Duodenal mucosa (tissue), 2 donors: Measurements from ENCODE around the gene ENTHD1.
"Not testable (repeated sequence)": the region's sequence is repeated elsewhere in the genome, so short reads cannot be mapped to it uniquely, and the experiment has no call there.

ENCODE experiments used
- H3K27ac ChIP-seq: one replicate; pipeline ENCODE4 v1.7.0; 2013; ENCODE audit warnings: low read depth, low read length
- H3K27me3 ChIP-seq, 2 donors: one replicate each; pipeline ENCODE4 v1.7.0; 2013; ENCODE audit warnings: low read length in 2 of 2, control low read depth in 1 of 2; ENCODE audit not compliant: insufficient read depth in 2 of 2, control insufficient read depth in 1 of 2
- H3K36me3 ChIP-seq, 2 donors: one replicate each; pipeline ENCODE4 v1.7.0; 2013; ENCODE audit warnings: low read length in 2 of 2, control low read depth in 1 of 2; ENCODE audit not compliant: insufficient read depth in 2 of 2, control insufficient read depth in 1 of 2
- H3K4me1 ChIP-seq, 2 donors: one replicate each; pipeline ENCODE4 v1.7.0; 2013; ENCODE audit warnings: low read length in 2 of 2, control low read depth in 1 of 2; ENCODE audit not compliant: insufficient read depth in 2 of 2, control insufficient read depth in 1 of 2
- H3K4me3 ChIP-seq, 2 donors: one replicate each; pipeline ENCODE4 v1.7.0; 2013; ENCODE audit warnings: low read length in 2 of 2, low read depth in 1 of 2
- H3K9ac ChIP-seq, 2 donors: one replicate each; pipeline ENCODE4 v1.7.0; 2013; ENCODE audit warnings: low read length in 2 of 2, low read depth in 1 of 2
- H3K9me3 ChIP-seq, 2 donors: one replicate each; pipeline ENCODE4 v1.7.0; 2013; ENCODE audit warnings: low read length in 2 of 2, control low read depth in 1 of 2; ENCODE audit not compliant: control insufficient read depth in 1 of 2

The ENTHD1 gene

DNA sequence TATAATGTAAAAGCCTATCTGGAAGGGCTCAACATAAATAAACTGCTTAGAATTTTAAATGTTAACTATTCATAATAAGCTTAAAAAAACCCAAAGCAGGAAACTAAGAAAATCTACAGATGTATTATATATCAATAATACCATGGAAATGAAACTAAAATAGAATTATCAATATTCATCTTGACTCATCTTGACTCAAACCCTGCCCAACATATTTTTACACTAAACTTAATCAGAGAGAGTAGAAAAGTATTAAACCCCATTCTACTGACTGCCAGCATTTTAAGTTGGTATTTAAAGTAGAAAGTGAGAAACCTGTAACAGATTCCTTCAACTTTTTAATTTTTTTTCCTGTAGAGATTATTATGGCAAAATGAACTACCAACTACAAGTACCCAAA is 149.2 kb downstream of the ENTHD1 start:
- Histone ChIP-seq H3K27me3 (peaks cover 0 to 3% of the 10 kb centered on the region in 2 donors), H3K9ac (no peak overlapping the region), H3K9me3 (peaks cover 0 to under 1% of the 10 kb centered on the region in 2 donors), H3K4me3 (no peak overlapping the region), H3K4me1 (no peaks in the 10 kb centered on the region), H3K36me3 (no peaks in the 10 kb centered on the region), H3K27ac (no peak overlapping the region)

DNA sequence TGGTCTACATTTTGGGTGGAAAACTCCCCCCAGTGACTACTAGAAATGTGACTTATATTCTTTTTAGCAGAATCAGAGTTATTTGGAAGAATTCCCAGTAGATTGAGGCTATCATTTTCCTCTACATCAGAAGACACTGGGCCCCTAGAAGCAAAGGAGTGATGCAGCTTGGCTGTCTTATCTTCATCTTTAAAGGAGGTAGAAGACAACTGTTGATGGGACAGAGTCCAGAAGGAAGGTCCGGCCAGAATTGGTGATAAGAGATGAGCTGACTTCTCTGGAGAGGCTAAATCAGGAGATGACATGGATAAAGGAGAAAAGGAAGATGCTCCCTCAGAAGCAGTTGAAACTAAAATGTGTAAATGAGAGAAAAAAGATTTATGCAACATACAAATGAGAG is 149.6 kb downstream of the ENTHD1 start:
- no peaks in the 10 kb centered on the region for H3K36me3 ChIP-seq
- peaks cover 0 to 3% of the 10 kb centered on the region in 2 donors for H3K27me3 ChIP-seq
- H3K4me1 ChIP-seq, result no peaks in the 10 kb centered on the region
- H3K9ac ChIP-seq, result no peak overlapping the region
- peaks cover 0 to 3% of the 10 kb centered on the region in 2 donors for H3K9me3 ChIP-seq
- no peak overlapping the region for H3K4me3 ChIP-seq
- no peak overlapping the region for H3K27ac ChIP-seq

DNA sequence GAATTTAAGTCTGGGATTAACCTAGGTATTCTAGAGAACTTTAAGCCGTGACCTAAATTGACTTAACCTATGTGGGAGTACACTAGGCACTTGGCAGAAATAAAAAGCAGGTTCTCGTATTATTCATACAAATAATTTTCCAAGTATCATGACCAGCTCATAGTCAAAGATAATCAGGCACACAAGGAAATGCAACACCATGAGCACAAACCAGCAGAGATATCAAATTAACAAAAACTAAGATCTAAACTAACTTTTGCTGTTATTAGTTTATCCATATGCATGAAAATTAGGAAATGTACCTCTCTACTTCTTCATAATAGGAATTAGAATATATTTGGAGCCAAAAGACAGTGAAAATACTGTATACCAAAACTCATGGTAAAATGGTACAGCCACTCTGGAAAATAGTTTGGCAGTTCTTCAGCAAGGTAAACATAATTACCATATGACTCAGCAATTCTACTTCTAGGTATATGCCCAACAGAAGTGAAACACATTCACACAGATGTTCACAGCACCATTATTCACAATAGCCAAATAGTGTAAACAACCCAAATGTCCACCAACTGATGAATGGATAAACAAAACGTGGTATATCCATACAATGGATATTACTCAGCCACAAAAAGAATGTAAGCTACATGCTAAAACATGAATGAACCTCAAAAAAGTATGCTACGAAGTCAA is 154.1 kb downstream of the ENTHD1 start:
- H3K27me3 ChIP-seq, result peaks cover 4 to 5% of the 10 kb centered on the region in 2 donors
- no peak overlapping the region for H3K4me3 ChIP-seq
- H3K9ac ChIP-seq, result no peak overlapping the region
- H3K27ac ChIP-seq, result no peak overlapping the region
- no peaks in the 10 kb centered on the region for H3K4me1 ChIP-seq
- peaks cover 0 to 3% of the 10 kb centered on the region in 2 donors for H3K9me3 ChIP-seq
- no peaks in the 10 kb centered on the region for H3K36me3 ChIP-seq

DNA sequence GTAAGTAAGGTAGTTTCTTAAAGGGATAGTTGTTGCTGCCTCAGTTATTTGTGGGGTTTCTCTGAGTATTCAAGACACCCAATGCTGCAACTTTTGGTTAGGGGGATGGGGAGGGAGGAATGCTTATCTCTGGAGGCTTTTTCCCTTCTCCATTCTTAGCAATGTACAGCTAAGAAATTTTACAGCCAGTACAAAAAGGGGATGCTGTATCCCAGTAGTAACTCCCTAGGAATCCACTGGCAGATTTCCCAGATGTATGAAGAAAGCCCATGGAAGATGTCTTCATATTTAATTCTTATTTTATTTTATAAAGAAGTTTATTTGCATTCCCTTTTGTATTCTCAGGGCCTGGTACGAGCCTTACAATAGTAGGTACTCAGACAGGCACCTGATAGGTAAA is 154.8 kb downstream of the ENTHD1 start:
- Histone ChIP-seq H3K9ac (no peak overlapping the region), H3K27me3 (peaks cover 4 to 5% of the 10 kb centered on the region in 2 donors), H3K27ac (no peak overlapping the region)

DNA sequence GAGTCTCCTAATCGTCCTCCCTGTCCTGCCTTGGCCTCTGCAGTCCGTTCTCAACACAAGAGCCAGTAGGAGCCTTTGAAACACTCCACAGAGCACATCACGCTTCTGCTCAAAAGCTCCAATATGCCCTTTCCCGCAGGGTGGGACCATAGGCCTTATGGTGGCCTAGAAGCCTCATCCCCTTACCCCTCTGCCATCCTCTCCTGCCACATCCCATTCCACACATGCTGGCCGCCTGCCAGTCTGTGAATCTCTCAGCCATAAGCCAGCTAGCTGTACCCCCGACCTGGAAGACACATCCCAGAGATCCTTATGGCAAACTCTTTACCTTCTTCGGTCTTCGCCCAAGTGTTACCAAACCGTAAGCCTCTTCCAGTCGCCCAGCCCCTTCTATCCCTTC is 157.8 kb downstream of the ENTHD1 start:
- Histone ChIP-seq H3K27ac (no peak overlapping the region), H3K9ac (no peak overlapping the region), H3K4me1 (no peaks in the 10 kb centered on the region), H3K27me3 (peaks cover 8 to 19% of the 10 kb centered on the region in 2 donors), H3K36me3 (no peaks in the 10 kb centered on the region), H3K4me3 (no peak overlapping the region), H3K9me3 (peaks cover 0 to 3% of the 10 kb centered on the region in 2 donors)

More for the DNA sequence above, 154.8 kb downstream of the ENTHD1 start:
- Histone ChIP-seq H3K4me3 (no peak overlapping the region), H3K4me1 (no peaks in the 10 kb centered on the region), H3K36me3 (no peaks in the 10 kb centered on the region), H3K9me3 (peaks cover 0 to 3% of the 10 kb centered on the region in 2 donors)

DNA sequence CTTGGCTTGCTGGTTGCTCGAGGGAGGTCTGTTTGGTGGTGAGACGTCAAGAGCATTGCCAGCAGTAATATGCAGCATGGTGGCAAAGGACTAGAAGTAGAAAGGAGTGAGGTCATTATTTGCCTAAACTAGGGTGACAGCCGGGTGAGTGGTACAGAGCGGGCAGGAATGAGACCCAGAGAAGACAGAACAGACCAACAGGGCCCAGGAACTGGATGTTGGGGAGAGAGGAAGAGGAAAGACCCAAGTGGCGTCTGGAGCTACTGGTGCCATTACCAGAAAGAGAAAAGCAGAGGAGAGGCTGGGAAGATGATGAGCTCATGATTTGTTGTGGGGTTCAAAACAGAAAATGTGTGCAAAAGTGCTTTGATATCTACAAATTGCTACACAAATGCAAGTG is 158.7 kb downstream of the ENTHD1 start:
- Histone ChIP-seq H3K36me3 (no peaks in the 10 kb centered on the region), H3K27me3 (peaks cover 8 to 19% of the 10 kb centered on the region in 2 donors), H3K9ac (no peak overlapping the region), H3K4me3 (no peak overlapping the region), H3K9me3 (peaks cover 0 to 3% of the 10 kb centered on the region in 2 donors), H3K4me1 (no peaks in the 10 kb centered on the region), H3K27ac (no peak overlapping the region)

DNA sequence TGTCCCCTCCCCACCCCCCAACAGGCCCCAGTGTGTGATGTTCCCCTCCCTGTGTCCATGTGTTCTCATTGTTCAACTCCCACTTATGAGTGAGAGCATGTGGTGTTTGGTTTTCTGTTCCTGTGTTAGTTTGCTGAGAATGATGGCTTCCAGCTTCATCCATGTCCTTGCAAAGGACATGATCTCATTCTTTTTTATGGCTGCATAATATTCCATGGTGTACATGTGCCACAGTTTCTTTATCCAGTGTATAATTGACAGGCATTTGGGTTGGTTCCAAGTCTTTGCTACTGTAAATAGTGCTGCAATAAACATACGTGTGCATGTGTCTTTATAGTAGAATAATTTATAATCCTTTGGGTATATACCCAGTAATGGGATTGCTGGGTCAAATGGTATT is 159.5 kb downstream of the ENTHD1 start:
- H3K27ac ChIP-seq, H3K36me3 ChIP-seq, H3K9ac ChIP-seq, H3K4me3 ChIP-seq, H3K4me1 ChIP-seq, H3K9me3 ChIP-seq: not testable (repeated sequence)
- H3K27me3 ChIP-seq, result peaks cover 8 to 19% of the 10 kb centered on the region in 2 donors

DNA sequence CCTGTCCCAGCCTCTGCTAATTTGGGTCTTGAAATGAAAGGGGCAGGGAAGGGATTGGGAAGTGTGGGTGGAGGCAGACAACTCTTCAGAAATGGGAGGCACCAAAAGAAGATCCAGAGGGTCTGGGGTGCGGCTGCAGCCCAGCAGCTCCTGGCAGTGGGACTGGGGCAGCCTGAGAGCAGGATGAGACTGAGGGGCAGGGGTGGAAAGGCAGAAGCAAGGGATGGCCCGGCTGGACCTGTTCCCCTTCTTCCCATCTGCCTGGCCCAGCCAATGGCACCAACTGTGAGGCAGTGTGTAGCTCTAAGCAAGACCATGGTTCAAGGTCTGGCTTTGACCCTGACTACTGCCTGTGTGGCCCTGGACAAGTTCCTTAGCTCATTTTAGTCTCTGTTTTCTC is 160.4 kb downstream of the ENTHD1 start:
- Histone ChIP-seq H3K9me3 (no peaks in the 10 kb centered on the region), H3K36me3 (no peaks in the 10 kb centered on the region), H3K9ac (no peak overlapping the region), H3K27me3 (peaks cover 8 to 19% of the 10 kb centered on the region in 2 donors), H3K27ac (no peak overlapping the region), H3K4me3 (no peak overlapping the region), H3K4me1 (no peaks in the 10 kb centered on the region)

DNA sequence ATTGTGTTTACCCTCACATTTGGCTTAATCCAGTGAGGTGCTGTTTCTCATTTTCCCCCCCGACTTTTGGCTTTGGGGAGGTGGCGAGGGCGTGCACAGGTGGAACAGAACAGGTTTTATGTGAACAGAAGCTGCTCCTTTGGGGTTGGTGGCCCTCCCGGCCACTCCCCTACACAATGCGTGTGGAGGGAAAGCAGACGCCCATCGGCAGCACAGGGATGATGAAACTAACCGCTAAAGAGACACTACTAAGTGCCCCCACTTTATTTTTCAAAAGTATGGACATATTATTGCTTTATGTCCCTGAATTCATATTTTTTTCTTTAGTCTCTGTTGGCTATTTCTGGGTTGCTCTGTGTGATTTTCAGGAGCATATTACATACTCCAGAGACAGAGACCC is 160.9 kb downstream of the ENTHD1 start:
- H3K9me3 ChIP-seq, result no peaks in the 10 kb centered on the region
- peaks cover 5 to 19% of the 10 kb centered on the region in 2 donors for H3K27me3 ChIP-seq
- H3K9ac ChIP-seq, result no peak overlapping the region
- H3K36me3 ChIP-seq, result no peaks in the 10 kb centered on the region
- no peak overlapping the region for H3K27ac ChIP-seq
- H3K4me3 ChIP-seq, result no peak overlapping the region
- no peaks in the 10 kb centered on the region for H3K4me1 ChIP-seq

DNA sequence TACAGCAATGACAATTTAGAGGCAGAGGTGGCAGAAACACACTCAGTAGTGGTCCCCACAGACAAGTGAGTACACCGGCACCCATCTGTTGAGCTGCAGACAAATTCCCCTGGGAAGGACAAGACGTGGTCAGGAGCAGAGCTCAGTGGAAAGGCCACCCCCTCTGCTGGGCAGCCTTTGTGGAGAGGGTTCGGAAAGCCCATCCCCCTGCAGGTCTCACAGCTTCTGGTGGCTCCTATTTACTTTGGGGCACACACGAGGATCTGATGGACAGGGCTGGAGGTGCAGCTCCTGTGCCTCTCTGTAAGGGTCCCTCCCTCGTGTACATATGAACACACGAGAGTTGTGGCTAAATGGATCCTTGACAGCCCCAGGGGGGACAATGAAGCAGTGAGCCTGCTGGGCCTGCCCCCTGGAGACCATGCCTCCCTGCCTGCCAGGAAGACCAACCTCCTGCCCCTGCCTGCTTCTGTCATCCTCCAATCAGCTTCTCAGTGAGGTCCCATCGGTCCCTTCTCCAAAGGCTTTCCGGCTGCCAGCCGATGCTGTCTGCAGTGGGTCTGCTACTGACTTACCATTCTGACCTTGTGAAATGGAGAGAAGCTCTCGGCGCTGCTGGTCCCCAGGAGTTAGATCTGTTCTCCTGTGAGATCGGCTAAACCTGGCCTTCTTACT is 161.5 kb downstream of the ENTHD1 start:
- no peaks in the 10 kb centered on the region for H3K4me1 ChIP-seq
- H3K36me3 ChIP-seq, result no peaks in the 10 kb centered on the region
- no peak overlapping the region for H3K4me3 ChIP-seq
- H3K9ac ChIP-seq, result no peak overlapping the region
- H3K9me3 ChIP-seq, result no peaks in the 10 kb centered on the region
- H3K27ac ChIP-seq, result no peak overlapping the region
- H3K27me3 ChIP-seq, result peaks cover 5 to 19% of the 10 kb centered on the region in 2 donors
